ENCODE results near the gene VEGFC.

Gene VEGFC

GRCh38 chr4:176675810-176676209 is 116.9 kb downstream of the VEGFC start:
- no peak overlapping the region for H3K27ac ChIP-seq (replicated peaks)
- no peak overlapping the region for H3K4me3 ChIP-seq (replicated peaks; ENCODE audit: insufficient read depth, low read length)
- TF ChIP-seq GABPA (IDR thresholded peaks at IDR 0.05; ENCODE audit: low read depth) (no peak), SPI1 (IDR thresholded peaks at IDR 0.05; ENCODE audit: borderline replicate concordance, low read depth) (no peak), CTCF (IDR thresholded peaks at IDR 0.05; ENCODE audit: insufficient read depth, low read length) (no peak)
- no peaks in the 10 kb centered on the region for H3K27me3 ChIP-seq (ENCODE audit: insufficient read depth, poor library complexity, severe bottlenecking)
- DNase-seq (ENCODE audit: low read depth in 1 of 2, low spot score in 1 of 2), result no peak

- H3K4me3 ChIP-seq (replicated peaks; ENCODE audit: insufficient read depth, low read length), result no peak overlapping the region
- peak in 1 of 2 experiments; percentile 27 for DNase-seq (ENCODE audit: low read depth in 1 of 2, low spot score in 1 of 2)
- TF ChIP-seq REST (IDR thresholded peaks at IDR 0.05; ENCODE audit: insufficient replicate concordance, low read depth), result no peak
- no peak for TF ChIP-seq CTCF (IDR thresholded peaks at IDR 0.05; ENCODE audit: insufficient read depth, low read length)
- TF ChIP-seq POLR2AphosphoS5 (IDR thresholded peaks at IDR 0.05; ENCODE audit: low read depth), result no peak
- no peak for TF ChIP-seq SPI1 (IDR thresholded peaks at IDR 0.05; ENCODE audit: borderline replicate concordance, low read depth)
- no peak for TF ChIP-seq GABPA (IDR thresholded peaks at IDR 0.05; ENCODE audit: low read depth)
- H3K27me3 ChIP-seq (ENCODE audit: insufficient read depth, poor library complexity, severe bottlenecking), result no peaks in the 10 kb centered on the region
- no peak overlapping the region for H3K27ac ChIP-seq (replicated peaks)
Measured at GRCh38 chr4:176671532-176671931, 121.2 kb downstream of the VEGFC start.

GRCh38 chr4:176668324-176668723 is 124.4 kb downstream of the VEGFC start:
- no peaks in the 10 kb centered on the region for H3K27me3 ChIP-seq (ENCODE audit: insufficient read depth, poor library complexity, severe bottlenecking)
- no peak overlapping the region for H3K4me3 ChIP-seq (replicated peaks; ENCODE audit: insufficient read depth, low read length)
- peak; percentile 69 for TF ChIP-seq REST (IDR thresholded peaks at IDR 0.05; ENCODE audit: insufficient replicate concordance, low read depth)
- TF ChIP-seq POLR2AphosphoS5 (IDR thresholded peaks at IDR 0.05; ENCODE audit: low read depth), result no peak
- H3K27ac ChIP-seq (replicated peaks), result no peak overlapping the region
- no peak for DNase-seq (ENCODE audit: low read depth in 1 of 2, low spot score in 1 of 2)

- DNase-seq (ENCODE audit: low read depth in 1 of 2, low spot score in 1 of 2), result no peak
- H3K4me3 ChIP-seq (replicated peaks; ENCODE audit: insufficient read depth, low read length), result no peak overlapping the region
- H3K27ac ChIP-seq (replicated peaks), result no peak overlapping the region
- H3K27me3 ChIP-seq (ENCODE audit: insufficient read depth, poor library complexity, severe bottlenecking), result no peaks in the 10 kb centered on the region
- no peak for TF ChIP-seq REST (IDR thresholded peaks at IDR 0.05; ENCODE audit: insufficient replicate concordance, low read depth)
- TF ChIP-seq GABPA (IDR thresholded peaks at IDR 0.05; ENCODE audit: low read depth), result no peak
- TF ChIP-seq CTCF (IDR thresholded peaks at IDR 0.05; ENCODE audit: insufficient read depth, low read length), result no peak
Measured at GRCh38 chr4:176664964-176665363, 127.8 kb downstream of the VEGFC start.
